Ovary (tissue), 3 donors: ENCODE measurements around the gene CDH23.

Experiments
- CTCF ChIP-seq, 3 donors: fragments of 450-650 bp in 2 of 3; fragments of 200-600 bp in 1 of 3; IDR thresholded peaks; one replicate each; pipeline versions ENCODE4 v1.5.1 to v1.8.0; 2016 to 2022; ENCODE audit warnings: antibody characterized with exemption in 3 of 3, mild to moderate bottlenecking in 1 of 3
- POLR2A ChIP-seq: fragments of 450-650 bp; IDR thresholded peaks from one replicate; pipeline ENCODE4 v1.6.1; 2017; ENCODE audit warnings: antibody characterized with exemption, mild to moderate bottlenecking, moderate library complexity
- donor health status: DM: no; HTN: no; CAD: no.

GRCh38 chr10:71690094-71690720 lies 293.5 kb downstream of the CDH23 start:
- TF ChIP-seq POLR2A (no peak), CTCF (IDR thresholded peaks at IDR 0.05) (no peak)
